Keratinocyte (primary cell): Measurements from ENCODE around the gene GNAS-AS1.

Experiments
- CTCF ChIP-seq, 3 experiments: IDR thresholded peaks in 1 of 3; conservative IDR thresholded peaks in 1 of 3; optimal IDR thresholded peaks in 1 of 3; 2 replicates in 2 of 3; 3 replicates in 1 of 3; pipeline versions ENCODE3 to v1.5.1; 2011; ENCODE audit warnings: low read length in 3 of 3, mild to moderate bottlenecking in 3 of 3, moderate library complexity in 2 of 3, control low read depth in 1 of 3, inconsistent platforms in 1 of 3; ENCODE audit not compliant: insufficient read depth in 2 of 3; ENCODE audit errors: extremely low read depth in 1 of 3
- EZH2 ChIP-seq: IDR thresholded peaks from one replicate; pipeline ENCODE4 v1.6.1; 2012; ENCODE audit warnings: inconsistent platforms, mild to moderate bottlenecking, low read length, moderate library complexity

DNA sequence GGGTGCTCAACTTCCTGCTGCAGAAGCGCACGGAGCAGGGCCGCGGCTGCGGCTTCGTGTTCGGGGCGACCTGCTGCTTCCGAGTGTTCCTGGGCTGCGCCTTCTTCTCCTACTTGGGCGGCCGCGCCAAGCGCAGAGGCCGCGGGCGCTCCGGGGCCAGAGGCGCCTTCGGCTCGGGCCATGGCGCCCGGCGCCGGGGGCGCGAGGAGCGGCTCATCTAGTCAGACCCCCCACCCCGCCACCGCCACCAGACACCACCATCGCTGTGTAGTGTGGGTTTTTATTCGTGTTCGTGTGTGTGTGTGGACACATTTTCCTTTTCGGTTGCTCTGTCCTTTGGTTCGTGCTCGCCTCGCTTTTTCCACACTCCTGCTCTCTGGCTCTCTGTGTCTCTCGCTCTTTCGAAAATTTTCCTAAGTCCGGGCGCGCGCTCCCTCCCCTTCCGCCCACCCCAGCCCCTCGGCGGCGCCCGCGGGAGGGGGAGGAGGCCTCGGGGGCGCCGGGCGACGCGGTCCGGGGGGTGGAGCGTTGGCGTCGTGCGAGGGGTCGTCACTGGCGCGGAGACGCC is 39.9 kb upstream of the GNAS-AS1 start:
- TF ChIP-seq CTCF (optimal IDR thresholded peaks at IDR 0.05 in 1 of 3, IDR thresholded peaks at IDR 0.05 in 1 of 3, conservative IDR thresholded peaks at IDR 0.05 in 1 of 3; ENCODE audit: extremely low read depth in 1 of 3, insufficient read depth in 2 of 3, low read length in 3 of 3) (no peak), EZH2 (no peak)
